A549 (cell line): ENCODE data around the gene CAMSAP1. TPM values are rescaled to one million over a fixed set of nuclear protein-coding genes. Genes with fewer than 3 reads are reported as not detected.

Source experiments
- ATAC-seq, 2 experiments: fragments of 200-7000 bp in 1 of 2; fragments of >200 bp in 1 of 2; cut with Nextera tagmentation in 1 of 2; cut with Tn5 transposase in 1 of 2; 3 replicates each; pipeline versions ENCODE4 v1.8.0 to v1.9.1; 2018 to 2020; ENCODE audit warnings: mild to moderate bottlenecking in 1 of 2, moderate library complexity in 1 of 2
- CTCF ChIA-PET: fragments of 300-600 bp; sonication (Branson Sonifier 250); formaldehyde crosslinking; extraction: SDS; loops from one replicate; lab custom pipeline; 2021; ENCODE audit warnings: antibody characterized with exemption, inconsistent platforms; lab: Yijun Ruan, JAX
- POLR2A ChIA-PET: fragments of 350-600 bp; formaldehyde crosslinking; extraction: SDS; loops from one replicate; lab custom pipeline; 2021; ENCODE audit warnings: antibody characterized with exemption, inconsistent platforms; lab: Yijun Ruan, JAX
- DNase-seq, 2 experiments: peaks; one replicate each; pipeline versions ENCODE4 v3.0.0 to v3.0.0-alpha.2; 2011 to 2016; ENCODE audit warnings: low read depth in 1 of 2, low spot score in 1 of 2
- FAIRE-seq: peaks from 2 replicates; lab custom pipeline; 2011; peaks lifted over from hg19 to GRCh38; lab: Jason Lieb, UNC
- H3K27ac ChIP-seq, 2 experiments: fragments of >200 bp; sonication (Bioruptor Twin); formaldehyde crosslinking; 3 replicates each; pipeline ENCODE4 v1.5.1; 2016 to 2017
- H3K4me1 ChIP-seq: fragments of >200 bp; sonication (Bioruptor Twin); formaldehyde crosslinking; 3 replicates; pipeline ENCODE4 v1.6.1; 2016
- H3K4me2 ChIP-seq: fragments of >200 bp; sonication (Bioruptor Twin); formaldehyde crosslinking; 3 replicates; pipeline ENCODE4 v1.6.1; 2016
- H3K4me3 ChIP-seq: fragments of >200 bp; sonication (Bioruptor Twin); formaldehyde crosslinking; 3 replicates; pipeline ENCODE4 v1.5.1; 2016
- H3K9me3 ChIP-seq: fragments of >200 bp; sonication (Bioruptor Twin); formaldehyde crosslinking; 3 replicates; pipeline ENCODE4 v1.6.1; 2016
- CBX2 ChIP-seq: fragments of 200-600 bp; sonication (generic); IDR thresholded peaks from 2 replicates; pipeline ENCODE4 v1.6.1; 2016; ENCODE audit warnings: low read depth, mild to moderate bottlenecking, borderline replicate concordance
- CEBPB ChIP-seq, 2 experiments: fragments of >200 bp in 1 of 2; sonication (Bioruptor Twin) in 1 of 2; formaldehyde crosslinking in 1 of 2; IDR thresholded peaks; 2 replicates each; pipeline ENCODE4 v1.6.1; 2012 to 2016
- CHD4 ChIP-seq: fragments of 200-600 bp; sonication (generic); IDR thresholded peaks from 2 replicates; pipeline ENCODE4 v1.6.1; 2016; ENCODE audit warnings: antibody characterized with exemption, mild to moderate bottlenecking, borderline replicate concordance
- E2F6 ChIP-seq: IDR thresholded peaks from 2 replicates; pipeline ENCODE4 v1.6.1; 2012; ENCODE audit warnings: low read depth, borderline replicate concordance
- FOSL2 ChIP-seq, 2 experiments: fragments of 450-650 bp in 1 of 2; fragments of >200 bp in 1 of 2; sonication (Bioruptor Twin) in 1 of 2; formaldehyde crosslinking; IDR thresholded peaks; 2 replicates each; pipeline versions ENCODE4 v1.5.0 to v1.6.1; 2016 to 2020; ENCODE audit warnings: mild to moderate bottlenecking in 1 of 2, moderate library complexity in 1 of 2
- JUNB ChIP-seq: fragments of >200 bp; sonication (Bioruptor Twin); formaldehyde crosslinking; IDR thresholded peaks from 2 replicates; pipeline ENCODE4 v1.6.1; 2016
- MAX ChIP-seq: IDR thresholded peaks from 2 replicates; pipeline ENCODE4 v1.6.1; 2012
- MAZ ChIP-seq: fragments of 150-350 bp; IDR thresholded peaks from 2 replicates; pipeline ENCODE4 v1.6.1; 2014; ENCODE audit warnings: antibody characterized with exemption, low read depth, low read length, borderline replicate concordance
- NFE2L2 ChIP-seq: fragments of 150-350 bp; conservative IDR thresholded peaks from 2 replicates; pipeline ENCODE4 v1.6.1; 2014; ENCODE audit warnings: low read length
- PHF8 ChIP-seq: fragments of 200-600 bp; sonication (generic); IDR thresholded peaks from 2 replicates; pipeline ENCODE4 v1.6.1; 2016; ENCODE audit warnings: low read depth, mild to moderate bottlenecking, antibody characterized with exemption, moderate library complexity, borderline replicate concordance
- POLR2A ChIP-seq: IDR thresholded peaks from 2 replicates; pipeline ENCODE4 v1.6.1; 2012; ENCODE audit warnings: mild to moderate bottlenecking, low read length
- POLR2AphosphoS2 ChIP-seq: conservative IDR thresholded peaks from 2 replicates; pipeline ENCODE4 v1.6.1; 2012; ENCODE audit warnings: low read length, improper control_type of control experiment, inconsistent platforms
- RAD21 ChIP-seq, 2 experiments: fragments of >200 bp in 1 of 2; sonication (Bioruptor Twin) in 1 of 2; formaldehyde crosslinking in 1 of 2; IDR thresholded peaks in 1 of 2; conservative IDR thresholded peaks in 1 of 2; 2 replicates in 1 of 2; 3 replicates in 1 of 2; pipeline ENCODE4 v1.6.1; 2012 to 2018; ENCODE audit warnings: inconsistent platforms in 1 of 2
- RARB ChIP-seq: fragments of 250-450 bp; sonication (Bioruptor Pico); IDR thresholded peaks from 2 replicates; pipeline ENCODE4 v1.8.0; 2021; ENCODE audit warnings: mild to moderate bottlenecking, moderate library complexity
- REST ChIP-seq: fragments of 200-600 bp; sonication (generic); IDR thresholded peaks from 2 replicates; pipeline ENCODE4 v1.6.1; 2016; ENCODE audit warnings: antibody characterized with exemption, mild to moderate bottlenecking, moderate library complexity
- SREBF2 ChIP-seq: fragments of 450-650 bp; IDR thresholded peaks from 2 replicates; pipeline ENCODE4 v1.6.1; 2014; ENCODE audit warnings: mild to moderate bottlenecking, moderate library complexity
- ZSCAN20 ChIP-seq: fragments of 250-450 bp; sonication (Bioruptor Pico); IDR thresholded peaks from 2 replicates; pipeline ENCODE4 v1.8.0; 2022; ENCODE audit warnings: mild to moderate bottlenecking, moderate library complexity
- WGBS: methylation state at CpG from one replicate; pipeline ENCODE4 v1.1.6; 2017; ENCODE audit errors: missing lambda C conversion rate; 5-methylcytosine and 5-hydroxymethylcytosine counted together
- polyA plus RNA-seq, 4 experiments: library from polyadenylated mRNA; depleted of rRNA in 3 of 4; stranded (reverse); fragments of >200 nt; fragmentation: RNase III in 1 of 4; extraction: RNeasy Plus Mini Kit Qiagen cat#74134 plus additional on column Dnase treatment in 1 of 4; gene quantifications; 2 replicates in 3 of 4; 3 replicates in 1 of 4; pipeline ENCODE4 v1.2.3, GENCODE V29; 2011 to 2017
- TF ChIP-seq, protein P1 (sequence below): fragments of 250-450 bp; sonication (Bioruptor Pico); IDR thresholded peaks from 2 replicates; pipeline ENCODE4 v1.5.0; 2021; ENCODE audit warnings: mild to moderate bottlenecking, moderate library complexity, borderline replicate concordance
- TF ChIP-seq, protein P2 (sequence below): fragments of 250-450 bp; sonication (Bioruptor Pico); IDR thresholded peaks from 2 replicates; pipeline ENCODE4 v1.5.0; 2020; ENCODE audit warnings: low read depth, mild to moderate bottlenecking, moderate library complexity
- TF ChIP-seq, protein P3 (sequence below): fragments of >200 bp; sonication (Bioruptor Twin); formaldehyde crosslinking; IDR thresholded peaks from 2 replicates; pipeline ENCODE4 v1.6.1; 2016

CAMSAP1 gene
- polyA plus RNA-seq, 2 of the 4 experiments (the other 2 are of a cell fraction), result 8.6 to 15.0 TPM

- TF ChIP-seq REST, result no peak
- no peak for TF ChIP-seq RARB (CRISPR knock-in tag)
Measured at GRCh38 chr9:135813671-135814290, 93.6 kb downstream of the CAMSAP1 start (continued).

DNA sequence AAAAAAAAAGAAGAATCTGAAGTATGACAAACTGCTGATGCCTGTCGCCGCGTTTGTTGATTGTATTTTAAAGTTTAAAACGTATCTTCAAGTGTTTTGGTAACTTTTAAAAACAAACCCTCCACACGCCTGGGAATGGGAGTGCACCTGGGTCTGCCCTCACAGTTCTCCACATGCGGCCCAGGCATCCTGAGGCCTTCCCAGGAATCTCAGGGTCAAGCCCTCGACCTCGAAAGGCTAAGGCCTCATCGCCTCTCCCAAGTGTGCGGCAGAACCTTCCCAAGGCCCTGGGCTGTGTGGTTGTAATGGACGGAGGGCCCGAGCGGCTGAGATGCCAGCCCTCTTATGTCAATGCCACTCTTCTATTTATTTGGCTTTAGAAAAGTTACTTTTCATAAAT, 94.4 kb downstream of the CAMSAP1 start:
- no peak for TF ChIP-seq FOSL2 (IDR thresholded peaks at IDR 0.05)
- TF ChIP-seq FOSL2 (CRISPR knock-in tag; IDR thresholded peaks at IDR 0.05), result no peak
- TF ChIP-seq CEBPB (IDR thresholded peaks at IDR 0.05), result no peak
- TF ChIP-seq CHD4, result no peak
- TF ChIP-seq, protein P1, sequence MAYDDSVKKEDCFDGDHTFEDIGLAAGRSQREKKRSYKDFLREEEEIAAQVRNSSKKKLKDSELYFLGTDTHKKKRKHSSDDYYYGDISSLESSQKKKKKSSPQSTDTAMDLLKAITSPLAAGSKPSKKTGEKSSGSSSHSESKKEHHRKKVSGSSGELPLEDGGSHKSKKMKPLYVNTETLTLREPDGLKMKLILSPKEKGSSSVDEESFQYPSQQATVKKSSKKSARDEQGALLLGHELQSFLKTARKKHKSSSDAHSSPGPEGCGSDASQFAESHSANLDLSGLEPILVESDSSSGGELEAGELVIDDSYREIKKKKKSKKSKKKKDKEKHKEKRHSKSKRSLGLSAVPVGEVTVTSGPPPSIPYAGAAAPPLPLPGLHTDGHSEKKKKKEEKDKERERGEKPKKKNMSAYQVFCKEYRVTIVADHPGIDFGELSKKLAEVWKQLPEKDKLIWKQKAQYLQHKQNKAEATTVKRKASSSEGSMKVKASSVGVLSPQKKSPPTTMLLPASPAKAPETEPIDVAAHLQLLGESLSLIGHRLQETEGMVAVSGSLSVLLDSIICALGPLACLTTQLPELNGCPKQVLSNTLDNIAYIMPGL (CRISPR knock-in tag), result no peak
- no peak for TF ChIP-seq E2F6
- no peak for TF ChIP-seq POLR2A
- no peak for TF ChIP-seq RARB (CRISPR knock-in tag)
- TF ChIP-seq, all 56 proteins: peak for 0
- Histone ChIP-seq H3K4me2 (no peak overlapping the region), H3K4me3 (no peak overlapping the region), H3K9me3 (no peaks in the 10 kb centered on the region), H3K4me1 (no peaks in the 10 kb centered on the region), H3K27ac (no peak overlapping the region)
- FAIRE-seq (no peak), DNase-seq (no peak), ATAC-seq (no peak)
- ChIA-PET POLR2A (no interaction called here), CTCF (interaction anchor here (1.5 kb wide), 1 partner anchor 16 kb away, joined by 5 read pairs; no protein-coding TSS in a partner anchor)
- WGBS, result 94% methylated on average over 13 of the region's 13 CpGs

- Histone ChIP-seq H3K9me3 (no peaks in the 10 kb centered on the region), H3K4me2 (no peak overlapping the region), H3K4me1 (no peaks in the 10 kb centered on the region), H3K27ac (no peak overlapping the region), H3K4me3 (no peak overlapping the region)
- DNase-seq (no peak), ATAC-seq (no peak), FAIRE-seq (no peak)
- ChIA-PET CTCF (interaction anchor here (1.5 kb wide), 1 partner anchor 14 kb away, joined by 5 read pairs; no protein-coding TSS in a partner anchor), POLR2A (no interaction called here)
- WGBS, result 94% methylated on average over 11 of the region's 11 CpGs
- TF ChIP-seq RAD21 (conservative IDR thresholded peaks at IDR 0.05 in 1 of 2, IDR thresholded peaks at IDR 0.05 in 1 of 2) (no peak), POLR2A (no peak), JUNB (no peak), CHD4 (no peak), CBX2 (no peak), ZSCAN20 (CRISPR knock-in tag) (no peak), NFE2L2 (no peak), PHF8 (no peak), SREBF2 (no peak), MAZ (no peak), E2F6 (no peak), POLR2AphosphoS2 (no peak), MAX (no peak)
- TF ChIP-seq, protein P2, sequence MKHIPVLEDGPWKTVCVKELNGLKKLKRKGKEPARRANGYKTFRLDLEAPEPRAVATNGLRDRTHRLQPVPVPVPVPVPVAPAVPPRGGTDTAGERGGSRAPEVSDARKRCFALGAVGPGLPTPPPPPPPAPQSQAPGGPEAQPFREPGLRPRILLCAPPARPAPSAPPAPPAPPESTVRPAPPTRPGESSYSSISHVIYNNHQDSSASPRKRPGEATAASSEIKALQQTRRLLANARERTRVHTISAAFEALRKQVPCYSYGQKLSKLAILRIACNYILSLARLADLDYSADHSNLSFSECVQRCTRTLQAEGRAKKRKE (CRISPR knock-in tag), result no peak
- TF ChIP-seq, protein P3, sequence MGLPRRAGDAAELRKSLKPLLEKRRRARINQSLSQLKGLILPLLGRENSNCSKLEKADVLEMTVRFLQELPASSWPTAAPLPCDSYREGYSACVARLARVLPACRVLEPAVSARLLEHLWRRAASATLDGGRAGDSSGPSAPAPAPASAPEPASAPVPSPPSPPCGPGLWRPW, result no peak
Measured at GRCh38 chr9:135811801-135812200, 95.5 kb downstream of the CAMSAP1 start.
